SK-N-SH treated with all-trans-retinoic acid at 6 μM for 48 hours (cell line): ENCODE results near the gene ZNF578.
"Not testable (repeated sequence)": the region's sequence is repeated elsewhere in the genome, so short reads cannot be mapped to it uniquely, and the experiment has no call there.

Experiments used
- ATAC-seq: fragments of 200-7000 bp; cut with Tn5 transposase; 3 replicates; pipeline ENCODE4 v1.9.1; 2020; ENCODE audit warnings: mild to moderate bottlenecking, moderate library complexity
- ARNTL ChIP-seq: fragments of 450-650 bp; formaldehyde crosslinking; IDR thresholded peaks from 2 replicates; pipeline ENCODE4 v1.5.0; 2020; ENCODE audit warnings: low read depth, mild to moderate bottlenecking, moderate library complexity, borderline replicate concordance
- BACH2 ChIP-seq: fragments of 250-450 bp; sonication (Bioruptor Pico); IDR thresholded peaks from 2 replicates; pipeline ENCODE4 v1.9.0; 2021; ENCODE audit warnings: mild to moderate bottlenecking, borderline replicate concordance
- CREB5 ChIP-seq: fragments of 250-450 bp; sonication (Bioruptor Pico); IDR thresholded peaks from 2 replicates; pipeline ENCODE4 v1.5.1; 2020; ENCODE audit warnings: low read depth, mild to moderate bottlenecking, moderate library complexity
- CSDC2 ChIP-seq: fragments of 250-450 bp; sonication (Bioruptor Pico); IDR thresholded peaks from 2 replicates; pipeline ENCODE4 v1.5.0; 2020; ENCODE audit warnings: mild to moderate bottlenecking, moderate library complexity
- CSRNP3 ChIP-seq: fragments of 250-450 bp; sonication (Bioruptor Pico); IDR thresholded peaks from 2 replicates; pipeline ENCODE4 v1.5.1; 2021; ENCODE audit warnings: mild to moderate bottlenecking, moderate library complexity
- GLIS3 ChIP-seq: fragments of 250-450 bp; sonication (Bioruptor Pico); IDR thresholded peaks from 2 replicates; pipeline ENCODE4 v1.5.0; 2020; ENCODE audit warnings: mild to moderate bottlenecking, moderate library complexity
- ISL1 ChIP-seq: fragments of 250-450 bp; sonication (Bioruptor Pico); IDR thresholded peaks from 2 replicates; pipeline ENCODE4 v2.1.2; 2022; ENCODE audit warnings: mild to moderate bottlenecking, moderate library complexity
- OSR1 ChIP-seq: fragments of 250-450 bp; sonication (Bioruptor Pico); IDR thresholded peaks from 2 replicates; pipeline ENCODE4 v1.8.0; 2022; ENCODE audit warnings: moderate library complexity, mild to moderate bottlenecking, inconsistent platforms
- PATZ1 ChIP-seq: fragments of 250-450 bp; sonication (Bioruptor Pico); IDR thresholded peaks from 2 replicates; pipeline ENCODE4 v1.8.0; 2020; ENCODE audit warnings: mild to moderate bottlenecking, moderate library complexity, borderline replicate concordance
- POU6F1 ChIP-seq: fragments of 250-450 bp; sonication (Bioruptor Pico); IDR thresholded peaks from 2 replicates; pipeline ENCODE4 v1.8.0; 2021; ENCODE audit warnings: low read depth, mild to moderate bottlenecking, moderate library complexity, borderline replicate concordance
- PPARA ChIP-seq: fragments of 250-450 bp; sonication (Bioruptor Pico); IDR thresholded peaks from 2 replicates; pipeline ENCODE4 v1.5.0; 2020; ENCODE audit warnings: mild to moderate bottlenecking, borderline replicate concordance
- RARB ChIP-seq: fragments of 250-450 bp; sonication (Bioruptor Pico); IDR thresholded peaks from 2 replicates; pipeline ENCODE4 v1.8.0; 2021; ENCODE audit warnings: mild to moderate bottlenecking, moderate library complexity
- TCF4 ChIP-seq: fragments of 250-450 bp; sonication (Bioruptor Pico); IDR thresholded peaks from 2 replicates; pipeline ENCODE4 v1.8.0; 2021; ENCODE audit warnings: mild to moderate bottlenecking, moderate library complexity, borderline replicate concordance
- TOX ChIP-seq: fragments of 250-450 bp; sonication (Bioruptor Pico); IDR thresholded peaks from 2 replicates; pipeline ENCODE4 v1.8.0; 2021; ENCODE audit warnings: mild to moderate bottlenecking, moderate library complexity, borderline replicate concordance
- ZC3H10 ChIP-seq: fragments of 250-450 bp; sonication (Bioruptor Pico); IDR thresholded peaks from 2 replicates; pipeline ENCODE4 v1.5.1; 2021; ENCODE audit warnings: mild to moderate bottlenecking, moderate library complexity
- ZFP3 ChIP-seq: fragments of 250-450 bp; sonication (Bioruptor Pico); IDR thresholded peaks from 2 replicates; pipeline ENCODE4 v1.5.0; 2020; ENCODE audit warnings: mild to moderate bottlenecking, moderate library complexity
- ZFP30 ChIP-seq: fragments of 450-650 bp; formaldehyde crosslinking; IDR thresholded peaks from 2 replicates; pipeline ENCODE4 v1.5.0; 2022; ENCODE audit warnings: mild to moderate bottlenecking, moderate library complexity
- ZNF565 ChIP-seq: fragments of 450-650 bp; formaldehyde crosslinking; conservative IDR thresholded peaks from 2 replicates; pipeline ENCODE4 v1.5.0; 2020; ENCODE audit warnings: low read depth, mild to moderate bottlenecking, moderate library complexity
- ZNF70 ChIP-seq: fragments of 450-650 bp; formaldehyde crosslinking; IDR thresholded peaks from 2 replicates; pipeline ENCODE4 v1.5.0; 2020; ENCODE audit warnings: mild to moderate bottlenecking, moderate library complexity
- ZNF8 ChIP-seq: fragments of 450-650 bp; formaldehyde crosslinking; IDR thresholded peaks from 2 replicates; pipeline ENCODE4 v1.5.0; 2020; ENCODE audit warnings: mild to moderate bottlenecking, moderate library complexity

ZNF578 gene

GRCh38 chr19:52492994-52493470 lies 39.7 kb downstream of the ZNF578 start (continued):
- TF ChIP-seq CSRNP3 (CRISPR knock-in tag) (no peak), TCF4 (CRISPR knock-in tag) (no peak), OSR1 (CRISPR knock-in tag) (no peak), ZNF8 (CRISPR knock-in tag) (no peak), ARNTL (CRISPR knock-in tag) (no peak)

- no peak for ATAC-seq
- TF ChIP-seq ZFP3 (CRISPR knock-in tag) (no peak), PPARA (CRISPR knock-in tag) (no peak), POU6F1 (no peak), ARNTL (CRISPR knock-in tag) (no peak), ISL1 (no peak), ZNF565 (CRISPR knock-in tag) (no peak), ZNF70 (CRISPR knock-in tag) (no peak), OSR1 (CRISPR knock-in tag) (no peak), ZFP30 (CRISPR knock-in tag) (no peak), RARB (CRISPR knock-in tag) (no peak), BACH2 (CRISPR knock-in tag) (no peak), TOX (CRISPR knock-in tag) (no peak), ZNF8 (CRISPR knock-in tag) (no peak)
These were observed 41.2 kb downstream of the ZNF578 start for GRCh38 chr19:52494518-52494917.

- ATAC-seq: no peak
- TF ChIP-seq ZC3H10 (CRISPR knock-in tag) (no peak), ZFP30 (CRISPR knock-in tag) (no peak), CREB5 (no peak), RARB (CRISPR knock-in tag) (no peak), POU6F1 (no peak), ZNF70 (CRISPR knock-in tag) (no peak), OSR1 (CRISPR knock-in tag) (no peak), GLIS3 (CRISPR knock-in tag) (no peak), PATZ1 (no peak), ZNF8 (CRISPR knock-in tag) (no peak), TOX (CRISPR knock-in tag) (no peak), CSDC2 (no peak), PPARA (CRISPR knock-in tag) (no peak)
These were observed 45.2 kb downstream of the ZNF578 start for GRCh38 chr19:52498571-52498970.

GRCh38 chr19:52500474-52500873 lies 47.1 kb downstream of the ZNF578 start:
- not testable (repeated sequence) for ATAC-seq

- not testable (repeated sequence) for ATAC-seq
These were observed 47.6 kb downstream of the ZNF578 start for GRCh38 chr19:52500991-52501390.
